HTERT RPE-1 (cell line): Measurements from ENCODE around the gene SLC2A11.

Experiments
- in situ Hi-C: fragments of 300-500 bp; cut with MboI; formaldehyde crosslinking; loops from 4 replicates; pipeline ENCODE4 v1.14.3; 2020; ENCODE audit warnings: low sequenced_read_pairs

SLC2A11 gene

GRCh38 chr22:23831781-23832180 lies 25.9 kb upstream of the SLC2A11 start:
- in situ Hi-C loops: no loop called here

DNA sequence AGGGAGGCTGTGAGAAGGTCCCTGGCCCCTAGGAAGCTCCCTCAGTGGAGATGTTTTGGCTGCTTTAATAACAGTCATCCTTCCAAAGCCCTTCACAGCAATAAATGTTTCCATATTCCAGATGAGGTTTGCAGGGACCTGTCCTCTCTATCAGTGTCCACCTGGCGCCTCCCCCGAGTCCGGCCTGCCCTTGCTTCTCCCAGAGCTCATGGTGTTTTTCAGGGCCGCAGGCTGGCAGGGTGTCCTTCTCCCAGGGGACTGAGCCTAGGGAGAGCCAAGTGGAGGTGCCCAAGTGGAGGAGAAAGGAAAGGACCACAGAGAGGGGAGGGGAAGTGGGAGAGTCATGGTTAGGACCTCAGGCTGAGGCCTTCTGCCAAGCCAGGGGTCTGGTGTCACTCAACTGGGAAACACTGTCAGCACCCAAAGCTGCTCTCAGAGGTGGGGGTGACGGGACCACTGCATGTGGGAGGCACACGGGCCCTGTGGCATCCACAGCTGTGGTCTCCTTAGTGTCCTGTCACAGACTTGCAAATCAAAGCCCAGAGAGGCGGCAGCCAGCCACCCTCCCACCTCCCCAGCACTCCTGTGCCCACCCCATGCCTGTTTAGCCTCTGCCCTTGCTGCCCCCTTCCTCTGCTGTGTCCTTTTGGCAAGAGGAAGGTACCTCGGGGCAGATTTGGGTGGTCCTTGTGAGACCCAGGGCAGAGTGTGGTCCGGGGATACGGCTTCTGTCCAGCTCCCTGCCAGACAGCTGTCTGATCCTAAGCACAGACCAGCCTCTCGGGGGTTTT lies 25.3 kb upstream of the SLC2A11 start:
- in situ Hi-C loops: no loop called here

GRCh38 chr22:23833017-23833751 lies 24.5 kb upstream of the SLC2A11 start:
- in situ Hi-C loops: no loop called here

DNA sequence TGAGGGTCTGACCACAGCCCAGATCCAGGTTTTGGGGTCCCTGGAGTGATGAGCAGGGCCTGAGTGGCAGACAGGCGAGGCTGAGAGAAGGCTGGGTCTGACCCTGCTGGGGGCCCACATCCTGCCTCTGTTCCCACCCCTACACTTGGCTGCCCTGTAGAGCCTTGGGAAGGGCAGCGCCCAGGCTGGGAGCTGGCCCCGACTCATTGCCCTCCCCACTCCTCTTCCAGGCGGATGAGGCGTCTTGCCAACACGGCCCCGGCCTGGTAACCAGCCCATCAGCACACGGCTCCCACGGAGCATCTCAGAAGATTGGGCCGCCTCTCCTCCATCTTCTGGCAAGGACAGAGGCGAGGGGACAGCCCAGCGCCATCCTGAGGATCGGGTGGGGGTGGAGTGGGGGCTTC lies 23.8 kb upstream of the SLC2A11 start:
- in situ Hi-C loops: no loop called here

DNA sequence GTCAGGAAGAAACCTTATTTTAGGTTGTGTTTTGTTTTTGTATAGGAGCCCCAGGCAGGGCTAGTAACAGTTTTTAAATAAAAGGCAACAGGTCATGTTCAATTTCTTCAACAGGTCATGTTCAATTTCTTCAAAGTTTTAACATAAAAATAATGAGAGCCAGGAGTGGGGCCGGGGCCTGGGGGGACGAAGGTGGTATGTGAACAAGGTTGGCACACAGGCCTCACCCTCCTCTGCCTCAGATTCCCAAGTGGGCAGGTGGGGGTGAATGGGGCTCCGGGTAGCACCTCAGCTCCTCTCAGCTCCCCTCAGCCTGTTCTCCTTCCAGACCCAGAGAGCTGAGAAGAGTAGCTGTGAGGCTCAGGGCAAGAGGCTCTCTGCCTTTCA lies 23.3 kb upstream of the SLC2A11 start:
- in situ Hi-C loops: no loop called here

DNA sequence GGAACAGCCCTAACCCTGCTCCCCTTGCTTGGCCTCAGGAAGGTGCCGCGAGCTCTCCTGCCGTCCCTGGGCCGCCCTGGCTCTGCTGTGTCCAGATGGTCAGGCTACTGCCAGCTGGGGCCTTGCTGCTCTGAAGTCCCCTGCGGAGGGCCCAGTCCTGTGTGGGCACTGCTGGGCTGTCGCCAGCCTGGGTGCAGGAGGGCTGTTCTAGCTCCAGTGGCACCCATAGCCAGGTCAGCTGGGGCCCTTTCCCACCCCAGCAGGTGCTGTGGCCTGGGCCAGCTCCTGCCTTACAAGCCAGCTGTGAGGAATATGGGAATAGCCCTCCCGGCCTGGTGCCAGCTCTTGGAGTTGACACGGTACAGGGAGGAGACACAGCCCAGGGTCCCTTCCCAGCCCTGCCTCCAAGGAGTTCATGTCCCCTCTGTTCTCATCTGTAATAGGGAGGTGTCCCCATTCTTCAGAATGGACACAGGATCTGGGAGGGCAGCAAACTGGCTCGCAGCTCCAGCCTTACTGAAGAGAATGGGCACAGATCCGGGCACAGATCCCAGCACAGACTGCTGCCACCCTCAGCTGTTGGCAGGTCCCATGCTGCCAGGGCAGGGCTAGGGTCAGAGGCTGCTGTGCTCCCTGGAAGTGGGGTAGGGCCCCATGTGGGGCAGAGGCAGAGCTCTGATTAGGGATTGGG lies 22.7 kb upstream of the SLC2A11 start:
- in situ Hi-C loops: no loop called here

GRCh38 chr22:23835484-23836144 lies 22.1 kb upstream of the SLC2A11 start:
- in situ Hi-C loops: no loop called here

DNA sequence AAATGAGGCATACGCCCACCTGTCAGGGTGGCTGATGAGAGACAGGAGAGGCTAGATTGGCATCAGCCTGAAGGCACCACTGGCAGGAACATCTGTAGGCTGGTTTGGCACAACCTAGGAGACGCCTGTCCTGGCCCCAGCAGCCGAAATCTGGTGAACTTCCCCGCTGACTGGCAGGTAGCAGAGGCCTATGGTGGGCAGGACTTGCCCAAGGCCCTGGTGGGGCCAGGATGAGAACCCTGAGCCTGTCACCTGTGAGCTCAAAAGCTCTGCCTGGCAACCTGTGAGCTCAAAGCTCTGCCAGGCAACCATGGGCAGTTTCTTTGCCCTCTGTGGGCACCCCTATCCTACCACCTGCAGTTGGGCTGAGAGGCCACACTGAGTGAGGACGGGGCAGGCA lies 21.4 kb upstream of the SLC2A11 start:
- in situ Hi-C loops: no loop called here

GRCh38 chr22:23836692-23837495 lies 20.8 kb upstream of the SLC2A11 start:
- in situ Hi-C loops: no loop called here

DNA sequence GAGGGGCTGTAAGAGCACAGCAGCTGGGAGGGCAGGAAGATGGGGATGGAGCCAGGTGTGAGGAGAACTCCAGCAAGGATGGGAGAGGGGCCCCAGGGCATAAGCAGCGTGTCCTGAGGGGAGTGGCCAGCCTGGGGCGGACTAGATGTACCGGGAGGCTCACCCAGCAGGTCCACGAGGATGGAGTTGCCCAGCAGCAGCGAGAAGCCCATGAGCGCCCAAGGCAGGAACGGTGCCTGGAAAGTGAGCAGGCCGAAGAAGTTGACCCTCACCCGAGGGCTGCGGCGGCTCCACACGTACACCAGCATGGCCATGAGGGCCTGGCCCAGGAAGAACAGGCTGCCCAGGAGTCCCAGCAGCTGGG lies 20.2 kb upstream of the SLC2A11 start:
- in situ Hi-C loops: no loop called here

DNA sequence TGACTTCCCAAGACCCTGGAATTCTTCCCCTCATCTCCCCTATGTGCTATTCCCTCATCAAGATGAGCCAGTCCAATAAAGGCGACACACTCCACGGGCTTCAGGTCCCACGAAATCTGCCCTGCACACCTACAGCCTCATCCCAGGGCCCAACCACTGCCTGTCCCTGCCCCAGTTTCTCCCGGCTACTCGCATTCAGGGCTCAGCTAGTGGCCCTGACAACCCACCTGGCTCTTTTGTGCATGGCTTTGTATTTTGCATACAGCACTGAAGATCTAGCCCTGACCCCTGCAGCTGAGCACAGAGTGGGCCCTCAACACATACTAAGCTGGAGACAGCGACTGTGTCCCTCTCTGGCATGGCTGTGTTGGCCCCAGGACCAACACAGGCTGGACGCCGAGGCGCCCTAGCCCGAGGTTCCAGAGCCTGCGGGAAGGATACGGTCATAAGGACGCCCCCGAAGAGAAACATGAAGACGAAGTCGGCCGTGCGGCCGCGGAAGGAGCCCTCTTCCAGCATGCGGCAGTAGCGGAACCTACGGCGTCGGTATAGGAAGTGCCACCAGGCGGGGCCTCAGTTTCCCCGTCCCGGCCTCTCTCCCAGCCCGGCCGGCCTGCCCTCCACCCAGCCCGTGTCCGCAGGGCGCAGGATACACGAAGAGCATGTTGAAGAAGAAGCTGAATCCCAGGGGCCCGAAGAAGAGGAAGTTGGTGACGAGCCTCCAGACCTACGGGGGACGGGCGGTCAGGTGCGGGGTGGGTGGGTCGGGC lies 19.6 kb upstream of the SLC2A11 start:
- in situ Hi-C loops: no loop called here

DNA sequence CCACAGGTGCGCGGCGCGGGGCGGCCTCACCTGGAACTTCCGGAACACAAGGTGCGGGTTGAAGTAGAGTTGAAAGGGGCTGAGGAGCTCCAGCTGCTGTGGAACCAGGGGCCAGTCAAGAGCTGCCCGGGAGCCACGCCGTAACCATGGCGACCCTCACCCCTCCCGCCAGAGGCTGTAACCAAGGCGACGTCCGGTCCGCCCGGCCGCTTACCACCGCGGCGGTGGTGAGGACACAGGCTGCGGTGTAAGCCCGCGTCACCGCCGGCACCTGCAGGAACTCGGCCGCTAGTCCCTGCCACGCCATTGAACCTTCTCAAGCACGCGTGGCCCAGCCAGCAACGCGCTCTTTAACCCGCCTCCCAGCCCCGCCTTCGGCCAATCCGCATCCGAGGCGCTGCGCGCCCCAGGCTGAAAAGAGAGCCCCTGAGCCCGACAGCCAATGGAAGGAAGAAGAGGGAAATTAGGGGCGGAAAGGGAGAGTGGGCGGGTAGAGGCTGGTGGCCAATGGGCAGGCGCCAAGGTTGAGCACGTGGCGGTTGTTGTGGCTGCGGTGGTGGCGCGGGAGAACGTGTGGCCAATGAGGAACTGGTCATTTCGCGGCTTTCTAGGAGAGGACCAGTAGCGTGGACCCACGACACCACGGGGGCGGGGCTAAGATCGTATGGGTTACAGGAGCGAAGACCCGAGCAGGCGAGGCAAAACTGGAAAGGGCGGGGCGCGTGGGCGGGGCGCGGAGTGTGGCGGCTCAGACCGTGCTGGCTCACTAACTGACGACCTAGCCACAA lies 18.8 kb upstream of the SLC2A11 start, which contains the start of gene DERL3:
DERL3 (minus strand) TSS at position 326 of the 788 bp plus-strand sequence; CDS start at position 307, 19 bp downstream.
- in situ Hi-C loops: no loop called here

- in situ Hi-C loops: no loop called here
Observed at GRCh38 chr22:23840026-23840425, 17.6 kb upstream of the SLC2A11 start.

DNA sequence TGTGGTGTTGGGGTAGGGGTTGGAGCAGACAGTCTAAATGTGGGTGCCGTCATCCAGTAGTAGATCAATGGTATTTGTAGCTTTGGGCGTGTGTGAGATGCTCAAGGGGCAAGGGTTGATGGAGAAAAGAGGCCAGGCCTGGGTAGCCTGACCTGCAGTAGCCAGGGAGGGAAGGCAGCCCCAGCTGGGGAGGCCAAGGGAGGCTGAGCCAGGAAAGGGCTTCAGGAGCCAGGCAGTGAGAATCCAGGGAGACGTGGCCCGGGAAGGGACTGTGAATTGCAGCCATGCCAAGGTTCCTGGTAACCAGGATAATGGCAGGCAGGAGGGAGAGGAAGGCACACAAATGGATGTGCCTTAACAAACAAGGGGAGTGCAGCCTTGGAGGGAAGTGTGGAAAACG lies 16.4 kb upstream of the SLC2A11 start:
- in situ Hi-C loops: no loop called here

GRCh38 chr22:23841736-23842445 lies 15.8 kb upstream of the SLC2A11 start:
- in situ Hi-C loops: no loop called here

DNA sequence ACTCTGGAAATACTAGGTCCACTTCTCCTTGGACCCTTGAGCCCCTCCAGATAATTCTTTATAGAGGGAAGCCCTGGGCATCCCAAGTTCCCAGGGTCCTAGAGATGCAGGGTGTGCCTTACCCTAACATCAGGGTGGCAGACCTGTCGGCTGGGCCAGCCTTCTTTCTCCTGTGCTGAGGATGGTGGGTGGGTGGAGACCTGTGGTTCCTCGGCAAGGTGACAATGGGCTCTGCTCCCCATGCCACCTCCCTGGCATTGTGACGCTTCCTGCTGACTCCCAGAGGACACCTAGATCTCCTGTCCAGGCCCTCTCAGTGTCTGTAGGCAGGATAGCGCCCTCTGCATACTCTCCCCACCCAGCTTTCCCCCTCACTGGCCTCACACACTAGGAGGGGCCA lies 15.1 kb upstream of the SLC2A11 start:
- in situ Hi-C loops: no loop called here

GRCh38 chr22:23844739-23845202 lies 12.9 kb upstream of the SLC2A11 start:
- in situ Hi-C loops: no loop called here
